ENCODE results near the gene P2RY2.

The P2RY2 gene

DNA sequence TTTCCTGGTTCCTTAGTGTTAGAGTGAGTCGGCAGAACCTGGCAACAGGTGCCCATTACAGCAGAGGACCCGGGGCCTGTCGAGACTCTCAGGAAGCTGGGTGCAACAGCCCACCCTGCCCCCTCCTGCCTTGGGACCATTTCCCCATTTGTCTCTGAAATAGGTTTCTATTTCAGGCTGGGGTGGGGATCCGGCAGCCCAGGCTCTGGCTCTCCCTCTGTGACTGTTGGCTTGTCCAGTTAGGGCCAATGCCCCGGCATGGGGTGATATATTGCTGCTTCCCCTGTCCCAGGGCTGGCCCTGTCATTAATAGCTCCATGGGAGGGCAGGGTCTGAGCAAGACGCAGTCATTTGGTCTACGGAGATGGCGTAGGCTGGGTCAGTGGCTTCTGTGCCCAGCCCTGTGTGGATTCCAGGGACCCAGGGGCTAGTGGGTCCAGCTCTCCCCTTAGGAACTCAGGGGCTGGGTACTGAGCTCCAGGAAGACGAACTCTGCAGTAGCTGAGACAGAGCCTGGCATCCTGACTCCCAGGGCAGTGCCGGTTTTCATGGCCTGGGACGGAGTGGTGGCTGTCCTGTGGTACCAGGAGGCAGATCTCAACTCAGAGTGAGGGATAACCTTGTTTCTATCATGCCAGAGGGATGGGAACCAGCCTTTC, 56.8 kb downstream of the P2RY2 start:
- Histone ChIP-seq H3K4me3 (ENCODE audit: low read depth, low read length) (no peak overlapping the region), H3K4me1 (ENCODE audit: control insufficient read depth, insufficient read depth, low read length, unreplicated experiment) (peaks cover 4% of the 10 kb centered on the region), H3K27ac (ENCODE audit: low read depth, low read length) (no peak overlapping the region), H2AFZ (ENCODE audit: low read length, unreplicated experiment) (no peak overlapping the region), H3K79me2 (ENCODE audit: control insufficient read depth, insufficient read depth, low read length, unreplicated experiment) (no peaks in the 10 kb centered on the region), H3K36me3 (ENCODE audit: insufficient read depth, low read length) (no peaks in the 10 kb centered on the region), H3K27me3 (ENCODE audit: insufficient read depth, low read length) (no peaks in the 10 kb centered on the region)

DNA sequence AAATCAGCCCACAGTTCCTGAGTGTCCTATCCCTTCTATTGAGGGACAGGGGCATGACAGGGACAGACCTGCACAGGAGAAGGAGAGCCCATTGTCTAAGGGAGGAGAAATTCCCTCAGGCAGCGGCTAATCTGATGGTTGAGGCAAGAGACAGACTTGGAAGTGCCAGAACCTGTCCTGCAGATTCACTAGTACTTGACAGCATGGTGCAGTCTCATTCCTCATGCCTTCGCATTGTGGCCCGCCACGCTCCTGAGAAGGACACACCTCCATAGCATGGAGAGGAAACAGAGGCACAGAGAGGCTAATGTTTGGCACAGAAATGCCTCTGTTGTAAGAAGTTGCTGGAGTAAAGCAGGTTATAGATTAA, 57.3 kb downstream of the P2RY2 start:
- no peak overlapping the region for H3K27ac ChIP-seq (ENCODE audit: low read depth, low read length)
- no peaks in the 10 kb centered on the region for H3K79me2 ChIP-seq (ENCODE audit: control insufficient read depth, insufficient read depth, low read length, unreplicated experiment)
- H3K36me3 ChIP-seq (ENCODE audit: insufficient read depth, low read length) = no peaks in the 10 kb centered on the region
- H3K27me3 ChIP-seq (ENCODE audit: insufficient read depth, low read length) = no peaks in the 10 kb centered on the region
- peaks cover 4% of the 10 kb centered on the region for H3K4me1 ChIP-seq (ENCODE audit: control insufficient read depth, insufficient read depth, low read length, unreplicated experiment)
- no peak overlapping the region for H3K4me3 ChIP-seq (ENCODE audit: low read depth, low read length)
- H2AFZ ChIP-seq (ENCODE audit: low read length, unreplicated experiment) = no peak overlapping the region

DNA sequence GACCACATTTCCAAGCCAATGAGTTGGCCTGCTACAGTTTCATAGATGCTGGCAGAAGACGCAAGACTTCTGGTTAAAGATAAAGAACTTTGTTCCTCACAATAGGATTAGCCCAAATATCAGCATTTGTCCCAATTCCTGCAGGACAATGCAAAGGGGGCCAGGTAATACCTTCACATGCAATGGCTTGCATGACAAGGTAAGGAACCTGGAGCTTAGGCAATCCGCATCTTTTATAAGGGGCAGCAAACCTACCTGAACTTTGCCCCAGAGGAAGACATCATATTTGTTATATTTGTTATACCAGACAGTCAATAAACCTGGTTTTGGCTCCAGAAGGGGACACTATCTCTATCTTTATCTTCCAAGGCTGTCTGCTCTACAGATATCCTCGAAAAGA, 59.4 kb downstream of the P2RY2 start:
- no peaks in the 10 kb centered on the region for H3K79me2 ChIP-seq (ENCODE audit: control insufficient read depth, insufficient read depth, low read length, unreplicated experiment)
- H3K4me1 ChIP-seq (ENCODE audit: control insufficient read depth, insufficient read depth, low read length, unreplicated experiment) = no peaks in the 10 kb centered on the region
- no peak overlapping the region for H3K4me3 ChIP-seq (ENCODE audit: low read depth, low read length)
- no peaks in the 10 kb centered on the region for H3K27me3 ChIP-seq (ENCODE audit: insufficient read depth, low read length)
- no peaks in the 10 kb centered on the region for H3K36me3 ChIP-seq (ENCODE audit: insufficient read depth, low read length)
- H2AFZ ChIP-seq (ENCODE audit: low read length, unreplicated experiment) = no peak overlapping the region
- H3K27ac ChIP-seq (ENCODE audit: low read depth, low read length) = no peak overlapping the region

DNA sequence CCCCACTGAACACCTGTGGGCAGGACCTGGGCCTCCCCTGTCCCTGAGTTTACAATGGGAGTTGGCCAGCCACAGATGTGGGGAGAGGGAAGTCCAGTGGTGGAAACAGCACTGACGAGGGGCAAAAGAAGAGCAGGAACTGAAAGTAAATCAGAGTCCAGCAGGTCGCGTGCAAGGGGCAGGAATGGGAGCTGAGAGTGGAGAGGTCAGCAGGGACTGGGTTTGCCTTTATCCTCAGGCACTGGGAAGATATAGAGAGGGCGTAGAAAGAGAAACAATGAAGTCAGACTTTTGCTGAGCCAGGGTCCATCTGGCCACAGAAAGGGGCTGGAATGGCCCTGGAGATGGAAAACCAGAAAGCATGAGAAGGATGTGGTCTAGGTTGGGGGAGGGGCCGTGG, 62.5 kb downstream of the P2RY2 start:
- no peaks in the 10 kb centered on the region for H3K27me3 ChIP-seq (ENCODE audit: insufficient read depth, low read length)
- H3K4me3 ChIP-seq (ENCODE audit: low read depth, low read length) = no peak overlapping the region
- H3K4me1 ChIP-seq (ENCODE audit: control insufficient read depth, insufficient read depth, low read length, unreplicated experiment) = no peaks in the 10 kb centered on the region
- no peak overlapping the region for H3K27ac ChIP-seq (ENCODE audit: low read depth, low read length)
- no peak overlapping the region for H2AFZ ChIP-seq (ENCODE audit: low read length, unreplicated experiment)
- no peaks in the 10 kb centered on the region for H3K36me3 ChIP-seq (ENCODE audit: insufficient read depth, low read length)
- H3K79me2 ChIP-seq (ENCODE audit: control insufficient read depth, insufficient read depth, low read length, unreplicated experiment) = no peaks in the 10 kb centered on the region

DNA sequence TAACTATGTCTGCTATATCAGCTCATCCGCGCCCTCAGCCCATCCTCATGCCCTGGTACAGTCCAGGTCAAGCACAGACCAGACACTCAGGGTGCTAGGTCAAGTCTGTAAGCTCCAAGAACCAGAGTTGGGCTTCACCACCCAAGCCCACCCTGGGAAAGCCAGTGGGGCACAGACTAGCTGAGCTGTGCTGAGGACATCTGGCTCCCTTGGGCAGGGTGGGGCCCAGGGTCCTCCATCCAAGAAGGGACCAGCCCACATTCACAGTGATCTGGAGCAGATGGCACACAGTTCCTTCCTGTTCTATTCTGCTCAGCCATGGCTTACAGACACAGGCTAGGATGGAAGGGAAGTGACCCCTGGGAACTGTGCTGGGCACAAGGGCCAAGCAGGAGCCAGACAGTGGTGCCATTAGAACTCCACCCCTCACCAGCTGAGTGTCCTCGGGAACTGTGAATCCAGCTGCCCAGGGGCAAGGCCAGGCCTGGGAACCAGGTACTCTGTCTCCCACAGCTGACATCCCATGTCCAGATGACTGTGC, 63.2 kb downstream of the P2RY2 start:
- H3K36me3 ChIP-seq (ENCODE audit: insufficient read depth, low read length) = no peaks in the 10 kb centered on the region
- no peaks in the 10 kb centered on the region for H3K79me2 ChIP-seq (ENCODE audit: control insufficient read depth, insufficient read depth, low read length, unreplicated experiment)
- H3K27ac ChIP-seq (ENCODE audit: low read depth, low read length) = no peak overlapping the region
- no peaks in the 10 kb centered on the region for H3K4me1 ChIP-seq (ENCODE audit: control insufficient read depth, insufficient read depth, low read length, unreplicated experiment)
- no peak overlapping the region for H3K4me3 ChIP-seq (ENCODE audit: low read depth, low read length)
- H3K27me3 ChIP-seq (ENCODE audit: insufficient read depth, low read length) = no peaks in the 10 kb centered on the region
- H2AFZ ChIP-seq (ENCODE audit: low read length, unreplicated experiment) = no peak overlapping the region

DNA sequence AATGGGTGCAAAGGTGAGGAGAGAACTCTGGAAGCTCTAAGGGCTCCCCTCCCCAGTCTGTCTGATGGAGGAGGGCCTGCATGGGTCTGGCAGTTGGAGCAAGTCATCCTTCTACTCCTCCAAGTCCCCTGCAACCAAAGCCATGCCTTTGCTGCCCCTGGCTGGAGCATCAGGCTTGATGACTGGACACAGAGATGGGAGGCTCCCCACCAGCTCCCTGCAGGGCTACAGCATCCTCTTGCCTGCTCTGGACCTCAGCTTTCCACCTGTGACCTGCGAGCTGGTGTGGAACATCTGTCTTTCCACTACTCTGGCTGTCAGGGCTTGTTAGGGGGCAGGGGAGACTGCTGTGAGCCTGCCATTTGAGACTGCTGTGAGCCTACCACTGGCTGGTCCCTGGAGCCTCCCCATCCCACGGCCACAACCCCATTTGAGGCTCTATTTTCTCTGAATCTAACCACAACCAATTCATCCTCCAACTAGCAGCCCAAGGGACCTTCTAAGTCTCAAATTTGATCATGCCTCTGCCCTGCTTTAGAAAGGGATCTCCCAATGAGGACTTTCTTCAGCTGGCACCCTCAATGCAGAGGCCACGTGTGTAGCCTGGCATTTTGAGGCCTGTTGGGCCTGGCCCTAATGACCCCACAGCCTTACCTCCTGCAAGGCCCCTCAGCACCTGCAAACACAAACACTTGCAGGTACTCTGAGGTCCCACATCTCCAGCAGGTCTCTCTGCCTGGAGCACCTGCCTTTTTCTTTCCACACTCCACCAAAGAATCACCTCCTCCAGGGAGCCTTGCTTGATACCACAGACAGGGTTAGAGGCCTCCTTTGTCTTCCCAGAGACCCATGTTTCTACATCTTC, 63.9 kb downstream of the P2RY2 start:
- Histone ChIP-seq H2AFZ (ENCODE audit: low read length, unreplicated experiment) (no peak overlapping the region), H3K4me3 (ENCODE audit: low read depth, low read length) (no peak overlapping the region), H3K79me2 (ENCODE audit: control insufficient read depth, insufficient read depth, low read length, unreplicated experiment) (no peaks in the 10 kb centered on the region), H3K27ac (ENCODE audit: low read depth, low read length) (no peak overlapping the region), H3K27me3 (ENCODE audit: insufficient read depth, low read length) (no peaks in the 10 kb centered on the region), H3K36me3 (ENCODE audit: insufficient read depth, low read length) (no peaks in the 10 kb centered on the region), H3K4me1 (ENCODE audit: control insufficient read depth, insufficient read depth, low read length, unreplicated experiment) (no peaks in the 10 kb centered on the region)

DNA sequence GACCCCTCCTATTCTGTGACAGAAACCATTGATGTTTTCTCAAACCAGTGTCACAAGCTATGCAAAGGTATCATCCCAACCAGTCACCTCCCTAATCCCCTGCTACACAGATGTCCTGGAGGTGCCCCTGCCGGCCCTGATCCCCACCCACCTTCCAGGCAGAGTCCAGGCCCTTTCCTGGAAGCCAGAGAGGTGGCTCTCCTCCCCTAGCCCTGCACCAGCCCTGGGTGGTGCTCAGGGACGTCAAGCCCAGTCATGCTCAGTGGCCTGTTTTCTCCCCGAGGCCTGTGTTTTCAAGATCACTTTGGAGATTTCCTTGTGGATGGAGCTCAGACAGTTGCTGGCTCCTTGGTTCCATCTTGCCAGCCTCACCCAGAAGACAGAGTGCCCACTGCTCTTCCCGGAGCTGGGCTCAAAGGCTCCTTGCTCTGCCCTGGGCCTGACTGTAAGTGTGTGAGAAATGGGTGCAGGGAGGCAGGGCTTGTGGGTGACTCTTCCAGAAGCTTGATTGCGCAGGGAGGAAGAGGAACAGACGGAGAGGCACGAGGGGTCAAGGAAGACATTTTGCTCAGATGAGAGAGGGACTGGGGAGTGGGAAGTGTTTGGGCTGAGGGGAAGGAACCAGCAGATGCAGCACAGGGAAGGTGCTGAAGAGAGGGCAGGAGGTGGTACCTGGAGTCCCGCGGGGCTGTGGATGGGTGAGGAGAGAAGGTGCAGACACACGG, 65.4 kb downstream of the P2RY2 start:
- no peaks in the 10 kb centered on the region for H3K27me3 ChIP-seq (ENCODE audit: insufficient read depth, low read length)
- no peaks in the 10 kb centered on the region for H3K79me2 ChIP-seq (ENCODE audit: control insufficient read depth, insufficient read depth, low read length, unreplicated experiment)
- H3K4me1 ChIP-seq (ENCODE audit: control insufficient read depth, insufficient read depth, low read length, unreplicated experiment) = peaks cover 4% of the 10 kb centered on the region

DNA sequence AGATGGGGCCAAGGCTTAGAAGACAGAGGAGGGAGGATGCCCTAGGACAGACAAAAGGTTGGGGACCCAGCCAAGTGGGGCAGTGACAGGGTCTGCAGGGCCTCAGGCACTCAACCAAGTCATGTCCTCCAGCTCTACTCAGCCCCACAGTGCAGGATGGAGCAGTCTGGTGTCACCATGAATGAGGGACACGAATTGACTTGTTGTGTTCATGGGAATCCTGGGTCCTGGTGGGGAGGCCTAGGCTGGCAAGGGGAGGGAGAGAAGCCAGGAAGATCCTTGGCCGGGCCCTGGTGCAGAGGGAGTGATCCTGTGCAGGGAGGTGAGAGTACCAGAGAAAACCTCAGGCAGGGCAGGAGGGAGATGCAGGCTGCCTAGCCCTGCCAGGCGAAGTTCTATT, 66.0 kb downstream of the P2RY2 start:
- no peak overlapping the region for H3K4me3 ChIP-seq (ENCODE audit: low read depth, low read length)
- H3K27ac ChIP-seq (ENCODE audit: low read depth, low read length) = no peak overlapping the region
- H3K79me2 ChIP-seq (ENCODE audit: control insufficient read depth, insufficient read depth, low read length, unreplicated experiment) = no peaks in the 10 kb centered on the region
- H3K27me3 ChIP-seq (ENCODE audit: insufficient read depth, low read length) = no peaks in the 10 kb centered on the region
- no peaks in the 10 kb centered on the region for H3K36me3 ChIP-seq (ENCODE audit: insufficient read depth, low read length)
- no peak overlapping the region for H2AFZ ChIP-seq (ENCODE audit: low read length, unreplicated experiment)
- H3K4me1 ChIP-seq (ENCODE audit: control insufficient read depth, insufficient read depth, low read length, unreplicated experiment) = peaks cover 9% of the 10 kb centered on the region

More for the DNA sequence above, 65.4 kb downstream of the P2RY2 start:
- H3K4me3 ChIP-seq (ENCODE audit: low read depth, low read length) = no peak overlapping the region
- no peak overlapping the region for H2AFZ ChIP-seq (ENCODE audit: low read length, unreplicated experiment)
- no peaks in the 10 kb centered on the region for H3K36me3 ChIP-seq (ENCODE audit: insufficient read depth, low read length)
- no peak overlapping the region for H3K27ac ChIP-seq (ENCODE audit: low read depth, low read length)

DNA sequence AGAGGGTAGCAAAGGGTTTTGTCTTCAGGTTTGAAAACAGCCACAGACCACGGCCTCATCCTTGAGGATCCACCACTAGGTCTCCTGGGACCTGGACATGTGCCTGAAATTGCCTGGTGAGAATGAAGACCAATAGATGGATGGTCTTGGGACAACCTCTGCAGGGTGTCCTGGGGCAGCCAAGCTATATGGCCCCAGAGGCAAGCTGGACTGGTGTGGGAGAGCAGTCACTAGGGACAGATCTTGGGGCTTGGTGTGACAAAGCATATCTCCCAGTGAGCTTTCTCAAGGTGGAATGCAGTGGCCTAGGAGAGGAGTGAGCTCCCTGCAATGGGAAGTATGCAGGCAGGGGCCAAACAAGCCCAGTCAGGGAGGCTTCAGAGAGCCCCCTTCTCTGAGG, 67.6 kb downstream of the P2RY2 start:
- peaks cover 18% of the 10 kb centered on the region for H3K4me1 ChIP-seq (ENCODE audit: control insufficient read depth, insufficient read depth, low read length, unreplicated experiment)
- H3K27ac ChIP-seq (ENCODE audit: low read depth, low read length) = no peak overlapping the region
- no peaks in the 10 kb centered on the region for H3K27me3 ChIP-seq (ENCODE audit: insufficient read depth, low read length)
- no peak overlapping the region for H2AFZ ChIP-seq (ENCODE audit: low read length, unreplicated experiment)
- H3K36me3 ChIP-seq (ENCODE audit: insufficient read depth, low read length) = no peaks in the 10 kb centered on the region
- H3K79me2 ChIP-seq (ENCODE audit: control insufficient read depth, insufficient read depth, low read length, unreplicated experiment) = no peaks in the 10 kb centered on the region
- no peak overlapping the region for H3K4me3 ChIP-seq (ENCODE audit: low read depth, low read length)

All from ACC112 (cell line).